Activated naive CD4-positive, alpha-beta T cell treated with anti-CD3 and anti-CD28 coated beads for 36 hours (primary cell): ENCODE data around the gene ETV3. TPM values are rescaled to one million over a fixed set of nuclear protein-coding genes. Genes with fewer than 3 reads are reported as not detected.

Experiments
- CTCF ChIA-PET: fragments of 350-600 bp; sonication (Branson Sonifier 250); formaldehyde crosslinking; loops from one replicate; lab custom pipeline; 2021; ENCODE audit warnings: antibody characterized with exemption; lab: Charles Lee
- DNase-seq: peaks from one replicate; pipeline ENCODE4 v3.0.0-alpha.2; 2020
- H3K27ac Mint-ChIP-seq: one replicate; pipeline ENCODE4 v1.8.0; 2021; ENCODE audit warnings: mild to moderate bottlenecking, mixed read lengths
- H3K27me3 Mint-ChIP-seq: one replicate; pipeline ENCODE4 v1.8.0; 2021; ENCODE audit warnings: low read depth, mixed read lengths
- H3K36me3 Mint-ChIP-seq: one replicate; pipeline ENCODE4 v1.8.0; 2021; ENCODE audit warnings: low read depth, mixed read lengths
- H3K4me1 Mint-ChIP-seq: one replicate; pipeline ENCODE4 v1.8.0; 2021; ENCODE audit warnings: low read depth, mixed read lengths
- H3K4me3 Mint-ChIP-seq: one replicate; pipeline ENCODE4 v1.8.0; 2021; ENCODE audit warnings: mild to moderate bottlenecking, moderate library complexity, mixed read lengths
- H3K9me3 Mint-ChIP-seq: one replicate; pipeline ENCODE4 v1.8.0; 2021; ENCODE audit warnings: mixed read lengths
- intact Hi-C: fragments of 100-400 bp; cut with micrococcal nuclease; formaldehyde crosslinking; loops from one replicate; pipeline ENCODE4 v1.15.1; 2023
- total RNA-seq, 2 experiments: library from RNA; stranded (reverse); gene quantifications; one replicate each; pipeline ENCODE4 v1.2.3, GENCODE V29; 2021

The ETV3 gene
- total RNA-seq, 2 experiments from 2014 or later: 23.2 to 23.3 TPM

- no peak for DNase-seq
- CTCF ChIA-PET: interaction anchor here (1.0 kb wide), 1 partner anchor 43 kb away, joined by 3 read pairs; no protein-coding TSS in a partner anchor
- Mint-ChIP-seq H3K9me3 (no peaks in the 10 kb centered on the region), H3K4me3 (no peak overlapping the region), H3K4me1 (peaks cover 13% of the 10 kb centered on the region), H3K27me3 (no peaks in the 10 kb centered on the region), H3K27ac (no peak overlapping the region), H3K36me3 (peaks cover 3% of the 10 kb centered on the region)
- intact Hi-C loops: no loop called here
These were observed 21.5 kb downstream of the ETV3 start for GRCh38 chr1:157116737-157117103.

DNA sequence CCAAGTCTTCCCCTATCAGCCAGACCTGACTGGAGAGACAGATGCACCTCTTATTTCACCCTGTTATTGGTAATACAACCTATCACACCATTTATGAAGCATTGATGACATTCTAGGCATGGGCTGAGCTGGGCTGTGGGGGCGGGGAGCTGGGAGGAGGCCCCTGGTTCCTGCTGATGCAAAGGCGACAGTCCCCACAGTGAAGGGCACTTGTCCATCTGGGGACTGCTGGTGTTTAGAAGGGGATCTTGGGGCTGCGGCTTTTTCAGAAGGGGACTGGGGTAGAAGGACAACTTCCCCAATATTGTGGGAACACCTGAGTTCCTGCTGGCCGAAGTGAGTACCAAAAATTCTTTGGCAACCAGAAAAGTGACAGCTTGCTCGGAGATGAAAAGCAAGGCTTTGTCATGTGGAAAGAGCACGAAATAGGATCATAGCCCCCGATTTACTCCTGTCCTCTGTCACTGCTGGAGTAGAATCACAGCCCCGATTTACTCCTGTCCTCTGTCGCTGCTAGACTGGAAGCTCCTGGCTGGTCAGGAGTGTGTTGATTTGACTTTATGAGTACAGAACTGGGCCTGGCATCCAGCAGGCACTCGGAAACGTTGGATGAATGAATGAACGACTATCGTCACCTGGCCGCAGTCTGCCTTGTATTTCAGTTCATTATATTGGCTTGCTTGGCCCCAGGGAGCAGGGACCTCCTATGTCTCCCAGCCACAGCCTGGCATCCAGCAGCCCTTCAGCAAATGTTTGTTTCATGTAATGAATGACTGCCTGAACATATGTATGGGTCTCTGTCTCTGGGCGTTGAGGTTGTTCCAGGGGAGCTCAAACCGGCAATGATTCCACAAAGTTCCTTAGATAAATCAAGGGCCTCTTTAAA, 22.1 kb downstream of the ETV3 start:
- CTCF ChIA-PET: no interaction called here
- H3K4me1 Mint-ChIP-seq: peaks cover 13% of the 10 kb centered on the region
- DNase-seq: no peak
- no peak overlapping the region for H3K4me3 Mint-ChIP-seq
- no peaks in the 10 kb centered on the region for H3K27me3 Mint-ChIP-seq
- no peaks in the 10 kb centered on the region for H3K9me3 Mint-ChIP-seq
- no peaks in the 10 kb centered on the region for H3K36me3 Mint-ChIP-seq
- H3K27ac Mint-ChIP-seq: no peak overlapping the region
- intact Hi-C loops: no loop called here

DNA sequence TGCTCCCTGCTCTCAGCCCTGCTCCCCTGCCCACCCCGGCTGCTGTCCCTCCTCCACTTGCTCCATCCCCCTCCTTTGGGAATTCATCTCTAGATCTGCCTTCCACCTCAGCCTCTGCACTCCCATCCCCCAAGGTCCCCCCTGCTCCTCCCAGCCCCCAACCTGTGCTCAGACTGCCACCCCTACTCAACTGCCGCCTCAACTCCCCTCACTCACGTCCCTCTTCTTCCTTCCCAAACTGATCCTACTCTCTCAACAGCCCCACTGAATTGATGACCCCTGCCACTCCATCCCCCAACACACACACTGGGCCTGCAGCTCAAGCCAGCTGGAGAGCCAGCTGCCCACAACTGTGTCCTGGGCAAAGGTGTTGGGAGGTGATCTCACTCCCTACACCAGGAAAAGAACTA, 22.8 kb downstream of the ETV3 start:
- Mint-ChIP-seq H3K27ac (no peak overlapping the region), H3K4me1 (peaks cover 13% of the 10 kb centered on the region), H3K36me3 (no peaks in the 10 kb centered on the region), H3K27me3 (no peaks in the 10 kb centered on the region), H3K4me3 (no peak overlapping the region), H3K9me3 (no peaks in the 10 kb centered on the region)
- CTCF ChIA-PET: interaction anchor here (1.8 kb wide), 1 partner anchor 25 kb away, joined by 8 read pairs; no protein-coding TSS in a partner anchor
- DNase-seq: no peak
- intact Hi-C loops: no loop called here

DNA sequence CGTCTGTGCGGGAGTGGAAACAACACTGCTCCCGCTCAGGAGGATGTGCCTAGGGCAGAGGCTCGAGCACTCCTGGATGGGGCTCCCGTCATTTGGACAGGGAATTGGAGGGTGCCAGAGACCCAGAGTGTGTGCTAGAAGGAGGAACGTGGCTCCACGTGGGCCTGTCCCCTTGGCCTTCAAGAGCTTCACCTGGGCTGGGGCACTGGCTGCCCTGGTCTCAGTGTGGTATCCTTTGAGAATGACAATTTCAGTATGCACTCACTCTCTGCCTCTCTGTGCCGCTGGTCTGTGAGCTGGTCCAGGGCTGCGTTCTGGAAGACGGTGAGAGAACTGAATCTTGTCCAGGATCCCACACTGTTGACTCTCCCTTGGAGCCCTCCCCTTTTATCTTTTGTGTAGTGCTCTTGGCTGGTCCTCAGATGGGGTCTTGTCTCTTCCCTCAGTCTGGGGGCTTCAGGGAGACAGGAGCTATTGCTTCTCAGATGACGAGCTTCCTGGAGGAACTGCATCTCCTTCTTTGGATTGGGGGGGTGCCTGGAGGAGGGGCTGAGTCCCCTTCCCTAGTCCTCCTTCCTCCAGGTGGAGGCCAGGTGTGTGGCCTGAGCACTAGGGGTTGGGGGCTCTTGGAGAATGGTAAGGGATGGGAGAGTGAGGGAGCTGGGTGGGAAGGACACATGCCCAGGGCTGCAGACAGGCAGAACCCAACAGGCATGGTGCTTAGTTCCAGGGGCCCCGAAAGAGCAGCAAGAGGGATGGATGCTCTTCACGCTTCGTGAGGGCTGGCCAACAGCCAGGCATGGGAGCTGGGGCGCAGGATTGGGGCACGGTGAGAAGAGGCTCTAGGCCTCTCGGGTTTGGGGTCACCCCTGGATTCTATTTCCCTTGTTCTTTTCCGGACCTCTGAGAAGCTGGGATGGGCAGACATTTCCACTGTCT, 23.7 kb downstream of the ETV3 start:
- no peak overlapping the region for H3K4me3 Mint-ChIP-seq
- DNase-seq: no peak
- H3K9me3 Mint-ChIP-seq: no peaks in the 10 kb centered on the region
- peaks cover 13% of the 10 kb centered on the region for H3K4me1 Mint-ChIP-seq
- no peaks in the 10 kb centered on the region for H3K27me3 Mint-ChIP-seq
- no peak overlapping the region for H3K27ac Mint-ChIP-seq
- no peaks in the 10 kb centered on the region for H3K36me3 Mint-ChIP-seq
- CTCF ChIA-PET: interaction anchor here (0.6 to 1.8 kb wide), 3 partner anchors 13 to 42 kb away, joined by 3 to 8 read pairs (median 3); no protein-coding TSS in a partner anchor
- intact Hi-C loops: no loop called here

DNA sequence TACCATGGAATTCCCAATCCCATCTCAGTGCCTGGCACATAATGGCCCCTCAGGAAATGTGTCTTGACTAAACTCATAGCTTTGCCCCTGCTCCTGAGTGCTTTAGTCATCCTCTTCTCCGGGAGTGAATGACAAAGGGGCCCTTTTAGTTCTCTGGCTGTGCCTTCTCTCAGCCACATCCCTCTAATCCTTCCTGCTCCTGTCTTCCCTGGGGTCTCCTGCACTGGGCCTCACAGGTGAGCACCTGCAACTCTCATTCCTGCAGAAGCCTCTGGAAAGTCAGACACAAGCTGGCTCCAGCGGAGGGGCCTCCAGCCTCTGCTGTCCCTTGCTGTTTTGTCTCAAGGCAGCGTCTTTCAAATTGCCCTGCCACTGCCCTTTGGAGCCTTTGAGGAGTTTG, 24.6 kb downstream of the ETV3 start:
- intact Hi-C loops: no loop called here
- Mint-ChIP-seq H3K4me1 (peaks cover 13% of the 10 kb centered on the region), H3K27me3 (peaks cover 5% of the 10 kb centered on the region), H3K36me3 (no peaks in the 10 kb centered on the region), H3K9me3 (no peaks in the 10 kb centered on the region), H3K4me3 (no peak overlapping the region), H3K27ac (no peak overlapping the region)
- CTCF ChIA-PET: interaction anchor here (0.7 to 1.8 kb wide), 2 partner anchors 23 to 43 kb away, joined by 3 to 8 read pairs; no protein-coding TSS in a partner anchor
- DNase-seq: no peak

- Mint-ChIP-seq H3K4me1 (peaks cover 13% of the 10 kb centered on the region), H3K36me3 (no peaks in the 10 kb centered on the region), H3K27ac (no peak overlapping the region), H3K27me3 (peaks cover 9% of the 10 kb centered on the region), H3K4me3 (no peak overlapping the region), H3K9me3 (no peaks in the 10 kb centered on the region)
- DNase-seq: no peak
- CTCF ChIA-PET: interaction anchor here (0.7 kb wide), 1 partner anchor 43 kb away, joined by 3 read pairs; no protein-coding TSS in a partner anchor
- intact Hi-C loops: no loop called here
These were observed 25.1 kb downstream of the ETV3 start for GRCh38 chr1:157113106-157113505.

- no peaks in the 10 kb centered on the region for H3K9me3 Mint-ChIP-seq
- no peak for DNase-seq
- H3K4me1 Mint-ChIP-seq: peaks cover 7% of the 10 kb centered on the region
- H3K36me3 Mint-ChIP-seq: no peaks in the 10 kb centered on the region
- H3K4me3 Mint-ChIP-seq: no peak overlapping the region
- intact Hi-C loops: no loop called here
- no peak overlapping the region for H3K27ac Mint-ChIP-seq
- CTCF ChIA-PET: no interaction called here
- H3K27me3 Mint-ChIP-seq: peaks cover 9% of the 10 kb centered on the region
These were observed 25.9 kb downstream of the ETV3 start for GRCh38 chr1:157112186-157112867.

- no peak overlapping the region for H3K27ac Mint-ChIP-seq
- no peak for DNase-seq
- CTCF ChIA-PET: interaction anchor here (0.5 to 3.0 kb wide), 3 partner anchors 21 to 163 kb away, joined by 3 to 13 read pairs (median 4); no protein-coding TSS in a partner anchor
- no peaks in the 10 kb centered on the region for H3K9me3 Mint-ChIP-seq
- no peak overlapping the region for H3K4me3 Mint-ChIP-seq
- H3K4me1 Mint-ChIP-seq: peaks cover 4% of the 10 kb centered on the region
- H3K36me3 Mint-ChIP-seq: no peaks in the 10 kb centered on the region
- intact Hi-C loops: no loop called here
- H3K27me3 Mint-ChIP-seq: peaks cover 9% of the 10 kb centered on the region
These were observed 26.6 kb downstream of the ETV3 start for GRCh38 chr1:157111396-157112165.

DNA sequence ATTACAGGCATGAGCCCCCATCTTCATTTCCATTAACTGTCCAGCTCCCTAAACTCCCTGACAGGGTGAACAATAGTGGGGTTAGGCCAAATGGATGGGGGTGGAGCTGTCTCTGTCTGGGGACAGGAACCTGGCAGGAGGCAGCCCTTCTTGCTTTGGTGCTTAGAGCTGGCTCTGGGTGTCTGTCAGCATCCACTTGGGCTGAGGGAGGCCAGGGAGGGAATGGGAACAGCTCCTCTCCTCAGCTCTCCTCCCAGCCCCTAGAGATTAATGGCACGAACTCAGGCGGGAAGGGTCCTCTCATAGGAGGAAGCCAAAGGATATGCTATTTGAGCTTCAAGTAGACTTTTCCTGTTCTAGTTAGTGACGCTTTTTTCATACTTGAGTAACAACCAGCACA, 27.5 kb downstream of the ETV3 start:
- intact Hi-C loops: no loop called here
- H3K36me3 Mint-ChIP-seq: no peaks in the 10 kb centered on the region
- CTCF ChIA-PET: interaction anchor here (0.5 to 3.0 kb wide), 4 partner anchors 20 to 162 kb away, joined by 3 to 13 read pairs (median 4); no protein-coding TSS in a partner anchor
- H3K4me3 Mint-ChIP-seq: no peak overlapping the region
- peaks cover 8% of the 10 kb centered on the region for H3K4me1 Mint-ChIP-seq
- no peak overlapping the region for H3K27ac Mint-ChIP-seq
- DNase-seq: no peak
- no peaks in the 10 kb centered on the region for H3K9me3 Mint-ChIP-seq
- H3K27me3 Mint-ChIP-seq: peaks cover 12% of the 10 kb centered on the region

DNA sequence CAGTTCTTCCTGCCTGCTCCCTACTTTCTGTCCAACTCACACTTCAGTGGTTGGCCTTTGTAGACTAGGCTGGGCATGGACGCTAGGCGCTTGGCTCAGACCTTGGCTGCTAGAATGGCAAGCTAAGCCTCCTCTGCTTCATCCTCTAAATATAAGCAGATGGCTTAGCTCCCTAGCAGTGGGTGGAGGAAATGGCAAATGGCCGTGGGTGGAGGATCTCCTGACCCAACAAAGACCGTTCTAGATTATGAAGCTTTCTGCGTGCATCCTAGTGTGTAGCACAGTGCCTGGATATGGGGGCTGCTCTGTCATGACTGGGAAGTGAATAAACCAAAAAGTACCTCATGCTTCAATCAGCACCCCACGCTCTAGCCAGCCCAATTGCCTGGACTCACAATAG, 28.2 kb downstream of the ETV3 start:
- CTCF ChIA-PET: interaction anchor here (0.7 to 3.0 kb wide), 5 partner anchors 17 to 46 kb away, joined by 3 to 13 read pairs (median 4); no protein-coding TSS in a partner anchor

GRCh38 chr1:157108448-157108847, 29.7 kb downstream of the ETV3 start:
- no peak for DNase-seq
- Mint-ChIP-seq H3K4me1 (peaks cover 11% of the 10 kb centered on the region), H3K9me3 (no peaks in the 10 kb centered on the region), H3K4me3 (no peak overlapping the region), H3K27ac (no peak overlapping the region), H3K36me3 (no peaks in the 10 kb centered on the region), H3K27me3 (peaks cover 12% of the 10 kb centered on the region)
- intact Hi-C loops: no loop called here
- CTCF ChIA-PET: interaction anchor here (3.0 kb wide), 1 partner anchor 18 kb away, joined by 13 read pairs; no protein-coding TSS in a partner anchor

More for the DNA sequence above, 28.2 kb downstream of the ETV3 start:
- H3K4me1 Mint-ChIP-seq: peaks cover 8% of the 10 kb centered on the region
- no peak overlapping the region for H3K27ac Mint-ChIP-seq
- no peaks in the 10 kb centered on the region for H3K9me3 Mint-ChIP-seq
- H3K27me3 Mint-ChIP-seq: peaks cover 12% of the 10 kb centered on the region
- no peak overlapping the region for H3K4me3 Mint-ChIP-seq
- intact Hi-C loops: no loop called here
- no peak for DNase-seq
- H3K36me3 Mint-ChIP-seq: no peaks in the 10 kb centered on the region
